RPMI8226 (cell line): ENCODE results near the gene LRP1.
"Not testable (repeated sequence)": the region's sequence is repeated elsewhere in the genome, so short reads cannot be mapped to it uniquely, and the experiment has no call there.

ENCODE experiments used
- DNase-seq: peaks from one replicate; pipeline ENCODE4 v3.0.0-alpha.2; 2015

LRP1 gene

GRCh38 chr12:57112492-57113294 lies 15.6 kb upstream of the LRP1 start:
- no peak for DNase-seq

- DNase-seq = no peak
These were observed 11.6 kb upstream of the LRP1 start for GRCh38 chr12:57116580-57117281.

GRCh38 chr12:57118711-57119271 lies 9.5 kb upstream of the LRP1 start:
- peak; percentile 64 for DNase-seq

- DNase-seq = no peak
These were observed 8.8 kb upstream of the LRP1 start for GRCh38 chr12:57119294-57120085.

GRCh38 chr12:57120718-57121117 lies 7.6 kb upstream of the LRP1 start:
- not testable (repeated sequence) for DNase-seq

- DNase-seq = no peak
These were observed 4.5 kb upstream of the LRP1 start for GRCh38 chr12:57123813-57124212.

- peak; percentile 80 for DNase-seq
These were observed 3.9 kb upstream of the LRP1 start for GRCh38 chr12:57124261-57124877.

GRCh38 chr12:57126061-57126460 lies 2.2 kb upstream of the LRP1 start:
- DNase-seq = no peak

- no peak for DNase-seq
These were observed 1.7 kb upstream of the LRP1 start for GRCh38 chr12:57126561-57126960.

- peak; percentile 81 for DNase-seq
These were observed 1.1 kb upstream of the LRP1 start for GRCh38 chr12:57127101-57127725.

GRCh38 chr12:57128519-57129247 lies 400 bp downstream of the LRP1 start:
- DNase-seq = no peak

- no peak for DNase-seq
These were observed 1.1 kb downstream of the LRP1 start for GRCh38 chr12:57129321-57129842.

GRCh38 chr12:57129889-57130288 lies 1.6 kb downstream of the LRP1 start:
- DNase-seq = no peak

GRCh38 chr12:57130941-57131340 lies 2.7 kb downstream of the LRP1 start:
- no peak for DNase-seq

- no peak for DNase-seq
These were observed 3.8 kb downstream of the LRP1 start for GRCh38 chr12:57131896-57132744.

GRCh38 chr12:57133013-57133569 lies 4.8 kb downstream of the LRP1 start:
- DNase-seq = no peak

GRCh38 chr12:57133916-57134315 lies 5.6 kb downstream of the LRP1 start:
- DNase-seq = no peak

- no peak for DNase-seq
These were observed 6.7 kb downstream of the LRP1 start for GRCh38 chr12:57134949-57135348.

GRCh38 chr12:57135527-57136326 lies 7.4 kb downstream of the LRP1 start:
- DNase-seq = no peak
